Progenitor cell of endocrine pancreas (in vitro differentiated cells): ENCODE data around the gene ZNF684. TPM values are rescaled to one million over a fixed set of nuclear protein-coding genes. Genes with fewer than 3 reads are reported as not detected.
A peak's percentile ranks its signal among the peaks of the same experiment; 100 is the strongest.

Experiments used
- DNase-seq: peaks from one replicate; pipeline ENCODE4 v3.0.0; 2021; ENCODE audit warnings: low spot score; ENCODE audit not compliant: unreplicated experiment
- H3K27ac Mint-ChIP-seq: 2 replicates; pipeline ENCODE4 v1.8.0; 2021; ENCODE audit warnings: mild to moderate bottlenecking, moderate library complexity, mixed read lengths
- H3K27me3 Mint-ChIP-seq: 2 replicates; pipeline ENCODE4 v1.8.0; 2021; ENCODE audit warnings: mixed read lengths
- H3K36me3 Mint-ChIP-seq: 2 replicates; pipeline ENCODE4 v1.8.0; 2022; ENCODE audit warnings: mixed read lengths; ENCODE audit not compliant: insufficient read depth
- H3K4me1 Mint-ChIP-seq: 2 replicates; pipeline ENCODE4 v1.8.0; 2021; ENCODE audit warnings: low read depth, mixed read lengths
- H3K4me3 Mint-ChIP-seq: 2 replicates; pipeline ENCODE4 v1.8.0; 2021; ENCODE audit warnings: low read depth, mild to moderate bottlenecking, moderate library complexity, mixed read lengths
- H3K9me3 Mint-ChIP-seq: 2 replicates; pipeline ENCODE4 v1.8.0; 2021; ENCODE audit warnings: low read depth, mixed read lengths
- total RNA-seq: library from RNA; stranded (reverse); gene quantifications from 2 replicates; pipeline ENCODE4 v1.2.1, GENCODE V29; 2021
- TF ChIP-seq, protein P1 (sequence below): fragments of 200-600 bp; sonication (generic); IDR thresholded peaks from one replicate; pipeline ENCODE4 v1.5.0; 2021; ENCODE audit warnings: antibody characterized with exemption, mild to moderate bottlenecking; ENCODE audit not compliant: unreplicated experiment

ZNF684 gene
- total RNA-seq, 1 donor from 2014 or later = 5.0 TPM

DNA sequence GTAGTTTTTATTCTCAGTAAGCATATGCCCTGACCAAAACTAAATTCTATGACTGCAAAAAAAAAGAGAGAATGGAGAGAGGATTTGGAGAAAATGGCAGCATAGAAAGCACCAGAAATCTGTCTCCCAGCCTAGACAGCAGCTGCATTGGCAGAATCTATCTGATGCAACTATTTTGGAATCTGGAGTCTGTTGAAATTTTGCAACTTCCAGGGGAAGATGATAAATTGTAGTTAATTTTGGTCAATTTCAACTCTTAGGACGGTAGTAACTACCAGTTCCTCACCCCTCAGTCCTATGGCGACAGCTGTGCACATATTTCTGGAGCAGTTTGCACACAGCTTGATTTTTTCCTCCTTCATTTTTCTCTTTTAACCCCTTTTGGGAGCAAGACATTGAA is 11.9 kb upstream of the ZNF684 start:
- peaks cover 45% of the 10 kb centered on the region for H3K36me3 Mint-ChIP-seq
- H3K27ac Mint-ChIP-seq = no peak overlapping the region
- DNase-seq = no peak
- no peaks in the 10 kb centered on the region for H3K4me1 Mint-ChIP-seq
- H3K9me3 Mint-ChIP-seq = peaks cover 59% of the 10 kb centered on the region
- H3K27me3 Mint-ChIP-seq = no peaks in the 10 kb centered on the region
- TF ChIP-seq, protein P1, sequence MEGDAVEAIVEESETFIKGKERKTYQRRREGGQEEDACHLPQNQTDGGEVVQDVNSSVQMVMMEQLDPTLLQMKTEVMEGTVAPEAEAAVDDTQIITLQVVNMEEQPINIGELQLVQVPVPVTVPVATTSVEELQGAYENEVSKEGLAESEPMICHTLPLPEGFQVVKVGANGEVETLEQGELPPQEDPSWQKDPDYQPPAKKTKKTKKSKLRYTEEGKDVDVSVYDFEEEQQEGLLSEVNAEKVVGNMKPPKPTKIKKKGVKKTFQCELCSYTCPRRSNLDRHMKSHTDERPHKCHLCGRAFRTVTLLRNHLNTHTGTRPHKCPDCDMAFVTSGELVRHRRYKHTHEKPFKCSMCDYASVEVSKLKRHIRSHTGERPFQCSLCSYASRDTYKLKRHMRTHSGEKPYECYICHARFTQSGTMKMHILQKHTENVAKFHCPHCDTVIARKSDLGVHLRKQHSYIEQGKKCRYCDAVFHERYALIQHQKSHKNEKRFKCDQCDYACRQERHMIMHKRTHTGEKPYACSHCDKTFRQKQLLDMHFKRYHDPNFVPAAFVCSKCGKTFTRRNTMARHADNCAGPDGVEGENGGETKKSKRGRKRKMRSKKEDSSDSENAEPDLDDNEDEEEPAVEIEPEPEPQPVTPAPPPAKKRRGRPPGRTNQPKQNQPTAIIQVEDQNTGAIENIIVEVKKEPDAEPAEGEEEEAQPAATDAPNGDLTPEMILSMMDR = no peak
- no peak overlapping the region for H3K4me3 Mint-ChIP-seq

DNA sequence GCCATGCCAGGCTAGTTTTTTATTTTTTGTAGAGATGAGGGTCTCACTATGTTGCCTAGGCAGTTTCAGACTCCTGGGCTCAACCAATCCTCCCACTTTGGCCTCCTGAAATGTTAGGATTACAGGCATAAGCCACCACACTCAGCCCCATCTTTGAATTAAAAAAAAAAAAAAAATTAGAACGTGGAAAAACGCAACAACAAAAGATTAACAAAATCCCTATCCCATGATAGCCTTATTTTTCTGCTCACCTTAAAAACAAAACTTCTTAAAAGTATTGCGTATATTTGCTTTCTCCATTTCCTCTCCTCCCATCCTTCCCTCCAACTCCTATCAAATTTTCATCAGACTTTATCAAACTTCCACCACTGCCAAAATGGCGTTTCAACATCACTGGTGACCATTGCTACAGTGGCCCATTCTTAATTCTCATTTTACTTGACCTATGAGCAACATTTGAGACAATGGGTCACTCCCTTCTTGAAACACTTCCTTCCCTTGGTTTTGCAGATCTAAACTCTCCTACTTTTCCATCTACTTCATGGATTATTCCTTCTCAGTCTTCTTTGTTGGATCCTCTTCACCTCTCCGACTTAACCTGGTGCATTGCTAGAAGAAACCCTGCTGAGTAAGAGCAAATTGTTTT is 579 bp upstream of the ZNF684 start:
- H3K27ac Mint-ChIP-seq = peak overlapping the region; percentile 96
- H3K9me3 Mint-ChIP-seq = peaks cover 12% of the 10 kb centered on the region
- H3K36me3 Mint-ChIP-seq = peaks cover 3% of the 10 kb centered on the region
- peaks cover 3% of the 10 kb centered on the region for H3K27me3 Mint-ChIP-seq
- H3K4me3 Mint-ChIP-seq = peak overlapping the region; percentile 91
- TF ChIP-seq, protein P1 = no peak
- DNase-seq = no peak
- H3K4me1 Mint-ChIP-seq = peaks cover 19% of the 10 kb centered on the region

GRCh38 chr1:40532062-40532389 is 589 bp downstream of the ZNF684 start:
- TF ChIP-seq, protein P1 = no peak
- Mint-ChIP-seq H3K4me3 (peak overlapping the region; percentile 91), H3K9me3 (peaks cover 9% of the 10 kb centered on the region), H3K4me1 (peaks cover 19% of the 10 kb centered on the region), H3K36me3 (peaks cover 2% of the 10 kb centered on the region), H3K27ac (peak overlapping the region; percentile 96), H3K27me3 (peaks cover 3% of the 10 kb centered on the region)
- no peak for DNase-seq

DNA sequence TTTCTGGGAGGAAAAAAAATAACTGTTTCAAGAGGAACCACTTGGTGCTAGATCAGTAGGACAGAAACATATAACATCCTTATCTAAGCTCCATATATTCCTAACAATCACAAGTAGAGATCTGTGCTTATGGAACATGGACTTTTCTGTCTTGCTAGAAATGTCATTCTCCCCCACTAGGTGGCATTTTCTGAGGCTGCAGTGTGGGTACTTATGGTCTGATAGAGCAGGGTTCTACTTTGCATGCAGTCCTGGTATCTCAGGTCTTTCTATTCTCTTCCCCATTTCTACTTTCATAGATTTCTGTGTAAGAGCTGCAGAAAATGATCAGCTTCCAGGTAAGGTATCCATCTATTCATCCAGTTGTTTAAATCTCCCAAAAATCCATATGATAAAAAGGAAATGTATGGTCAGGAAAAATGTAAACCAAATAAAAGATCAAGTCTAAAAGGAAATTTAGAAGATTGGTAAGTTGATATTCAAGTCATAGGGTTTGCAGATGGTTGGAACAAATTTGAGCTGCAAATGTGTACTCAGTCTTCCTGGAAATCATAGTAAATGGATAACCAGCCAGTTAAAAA is 1.5 kb downstream of the ZNF684 start:
- Mint-ChIP-seq H3K36me3 (peaks cover 4% of the 10 kb centered on the region), H3K27ac (no peak overlapping the region), H3K27me3 (peaks cover 3% of the 10 kb centered on the region), H3K4me3 (peak overlapping the region; percentile 32), H3K4me1 (peaks cover 19% of the 10 kb centered on the region), H3K9me3 (peaks cover 6% of the 10 kb centered on the region)
- no peak for DNase-seq
- TF ChIP-seq, protein P1 = peak; percentile 66

DNA sequence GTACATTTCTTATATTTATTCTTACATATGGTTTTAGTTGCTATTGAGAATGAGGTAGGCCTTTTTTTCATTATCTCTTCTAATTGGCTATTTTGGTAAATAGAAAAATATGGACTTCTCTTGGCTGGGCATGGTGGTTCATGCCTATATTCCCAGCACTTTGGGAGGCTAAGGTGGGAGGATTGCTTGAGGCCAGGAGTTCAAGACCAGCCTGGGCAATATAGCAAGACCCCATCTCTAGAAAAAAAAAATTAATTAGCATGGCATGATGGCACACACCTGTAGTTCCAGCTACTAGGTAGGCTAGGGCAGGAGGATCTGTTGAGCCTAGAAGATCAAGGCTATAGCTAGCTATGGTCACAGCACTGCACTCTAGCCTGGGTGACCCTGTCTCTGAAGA is 3.2 kb downstream of the ZNF684 start:
- Mint-ChIP-seq H3K36me3 (peaks cover 4% of the 10 kb centered on the region), H3K27me3 (peaks cover 3% of the 10 kb centered on the region), H3K4me1 (peaks cover 19% of the 10 kb centered on the region), H3K27ac (no peak overlapping the region), H3K9me3 (peaks cover 6% of the 10 kb centered on the region), H3K4me3 (no peak overlapping the region)
- DNase-seq = no peak
- TF ChIP-seq, protein P1 = no peak
